ENCODE data around the gene PHLPP1. TPM values are rescaled to one million over a fixed set of nuclear protein-coding genes. Genes with fewer than 3 reads are reported as not detected.

PHLPP1 gene
- total RNA-seq, result 10 to 100 TPM; 37.0 to 55.4 TPM

DNA sequence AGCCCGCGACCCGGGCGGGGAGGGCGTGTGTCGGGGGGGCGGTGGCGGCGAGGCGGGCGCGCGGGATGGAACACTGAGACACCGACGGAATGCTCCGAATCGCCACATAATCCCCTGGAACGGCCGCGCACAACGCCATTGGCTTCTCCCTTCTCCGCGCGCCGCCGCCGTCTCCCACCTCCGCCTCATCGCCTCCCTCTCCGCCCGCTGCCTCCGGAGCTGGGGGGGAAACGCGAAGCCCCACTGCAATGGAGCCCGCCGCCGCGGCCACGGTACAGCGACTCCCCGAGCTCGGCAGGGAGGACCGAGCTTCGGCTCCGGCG, at the start of gene PHLPP1:
PHLPP1 (plus strand) TSS at position 106 of the 323 bp plus-strand sequence; CDS start at position 249, 143 bp downstream.

Small RNAs within 50 kb of the gene (small RNA-seq; reads per million reads assigned to genes)
- 0 reads per million in 2 donors for gene RNU6-142P

Other genes with a start within 250 kb of the PHLPP1 start
- 10 to 100 TPM; 16.0 to 22.0 TPM for gene ZCCHC2, start 192.5 kb upstream of the PHLPP1 start, total RNA-seq

Measured in melanocyte of skin (primary cell).